ENCODE results near the gene ATP12A. TPM values are rescaled to one million over a fixed set of nuclear protein-coding genes. Genes with fewer than 3 reads are reported as not detected.

ATP12A gene
- total RNA-seq (2014; rRNA removed; shearing (Covaris generic)): not detected in 2 replicates

- Histone ChIP-seq H3K36me3 (no peaks in the 10 kb centered on the region), H3K9me3 (replicated peaks) (no peaks in the 10 kb centered on the region), H3K27me3 (replicated peaks) (peaks cover 8% of the 10 kb centered on the region), H3K27ac (no peak within 1 kb of the TSS), H3K4me1 (replicated peaks) (peaks cover 11% of the 10 kb centered on the region), H3K4me3 (no peak within 1 kb of the TSS)
- no peak for DNase-seq (ENCODE audit: low read depth in 1 of 2, low spot score in 2 of 2)
These were observed at the start of gene ATP12A for GRCh38 chr13:24680258-24680920. TSS of gene ATP12A (plus strand) at chr13:24680408. CDS start at chr13:24680744, 336 bp downstream.

DNA sequence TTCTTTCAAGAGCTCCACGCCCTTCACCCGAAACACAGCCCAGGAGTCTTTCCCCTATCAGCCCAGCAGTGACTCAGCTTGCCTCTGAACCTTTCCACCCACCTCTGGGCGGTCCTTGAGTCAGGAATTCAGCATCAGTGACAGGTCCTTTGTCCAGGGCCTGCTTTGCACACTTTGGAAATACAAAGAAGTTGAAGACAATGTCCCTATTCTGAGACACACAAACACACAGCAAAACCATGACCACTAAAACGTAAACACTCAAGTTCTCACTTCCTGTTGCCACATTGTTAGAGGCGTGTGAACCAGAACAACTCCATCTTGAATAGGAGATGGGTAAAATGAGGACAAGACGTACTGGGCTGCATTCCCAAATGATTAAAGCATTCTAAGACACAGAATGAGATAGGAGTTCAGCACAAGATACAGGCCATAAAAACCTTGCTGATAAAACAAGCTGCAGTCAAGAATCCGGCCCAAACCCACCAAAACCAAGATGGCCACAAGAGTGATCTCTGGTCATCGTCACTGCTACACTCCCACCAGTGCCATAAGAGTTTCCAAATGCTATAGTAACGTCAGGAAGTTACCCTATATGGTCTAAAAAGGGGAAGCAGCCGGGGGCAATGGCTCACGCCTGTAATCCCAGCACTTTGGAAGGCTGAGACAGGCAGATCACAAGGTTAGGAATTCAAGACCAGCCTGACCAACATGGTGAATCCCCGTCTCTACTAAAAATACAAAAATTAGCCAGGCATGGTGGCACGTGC is 49.2 kb upstream of the ATP12A start:
- Histone ChIP-seq H3K9me3 (replicated peaks) (no peaks in the 10 kb centered on the region), H3K27ac (peak overlapping the region; percentile 79), H3K36me3 (no peaks in the 10 kb centered on the region), H3K4me3 (no peak overlapping the region), H3K4me1 (replicated peaks) (peaks cover 29% of the 10 kb centered on the region), H3K27me3 (replicated peaks) (no peaks in the 10 kb centered on the region)
- peak; percentile 82 for DNase-seq (ENCODE audit: low read depth in 1 of 2, low spot score in 2 of 2)

GRCh38 chr13:24631922-24632321 is 48.3 kb upstream of the ATP12A start:
- Histone ChIP-seq H3K27me3 (replicated peaks) (no peaks in the 10 kb centered on the region), H3K27ac (no peak overlapping the region)

GRCh38 chr13:24632382-24633121 is 47.7 kb upstream of the ATP12A start:
- Histone ChIP-seq H3K4me1 (replicated peaks) (peaks cover 29% of the 10 kb centered on the region), H3K27me3 (replicated peaks) (no peaks in the 10 kb centered on the region), H3K9me3 (replicated peaks) (no peaks in the 10 kb centered on the region), H3K27ac (no peak overlapping the region), H3K4me3 (no peak overlapping the region), H3K36me3 (no peaks in the 10 kb centered on the region)
- DNase-seq (ENCODE audit: low read depth in 1 of 2, low spot score in 2 of 2): no peak

More at GRCh38 chr13:24631922-24632321, 48.3 kb upstream of the ATP12A start:
- Histone ChIP-seq H3K9me3 (replicated peaks) (no peaks in the 10 kb centered on the region), H3K36me3 (no peaks in the 10 kb centered on the region), H3K4me1 (replicated peaks) (peaks cover 29% of the 10 kb centered on the region), H3K4me3 (no peak overlapping the region)
- no peak for DNase-seq (ENCODE audit: low read depth in 1 of 2, low spot score in 2 of 2)

- no peak overlapping the region for H3K4me3 ChIP-seq
- H3K27me3 ChIP-seq (replicated peaks): no peaks in the 10 kb centered on the region
- DNase-seq (ENCODE audit: low read depth in 1 of 2, low spot score in 2 of 2): no peak
- no peak overlapping the region for H3K27ac ChIP-seq
- H3K36me3 ChIP-seq: no peaks in the 10 kb centered on the region
- H3K4me1 ChIP-seq (replicated peaks): 0 out of 2 replicates have a peak, but pooled peaks cover 5% of the 10 kb centered on the region
- H3K9me3 ChIP-seq (replicated peaks): no peaks in the 10 kb centered on the region
These were observed 43.4 kb upstream of the ATP12A start for GRCh38 chr13:24636776-24637175.

- no peaks in the 10 kb centered on the region for H3K27me3 ChIP-seq (replicated peaks)
- no peak for DNase-seq (ENCODE audit: low read depth in 1 of 2, low spot score in 2 of 2)
- H3K4me1 ChIP-seq (replicated peaks): no peaks in the 10 kb centered on the region
- H3K27ac ChIP-seq: no peak overlapping the region
- H3K4me3 ChIP-seq: no peak overlapping the region
- H3K36me3 ChIP-seq: no peaks in the 10 kb centered on the region
- H3K9me3 ChIP-seq (replicated peaks): no peaks in the 10 kb centered on the region
These were observed 42.1 kb upstream of the ATP12A start for GRCh38 chr13:24638096-24638495.

DNA sequence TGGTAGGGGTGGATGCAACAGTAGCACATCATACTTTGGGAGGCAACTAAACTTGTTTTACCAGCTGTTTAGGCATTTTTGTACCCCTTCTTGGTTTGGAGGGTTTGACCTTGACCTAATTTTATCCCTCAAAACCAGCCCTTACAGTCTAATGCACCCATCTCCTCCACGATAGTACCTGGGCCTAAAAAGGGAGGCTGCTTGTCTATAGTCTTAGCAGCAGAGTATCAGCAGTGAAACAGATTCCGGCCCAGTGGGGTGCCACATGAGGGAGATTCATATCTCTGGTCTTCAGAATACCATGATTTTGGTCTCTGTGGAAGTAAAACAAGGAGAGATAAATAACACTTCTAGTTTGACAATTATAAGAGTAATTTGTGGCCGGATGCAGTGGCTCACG is 39.5 kb upstream of the ATP12A start:
- no peak overlapping the region for H3K27ac ChIP-seq
- no peak overlapping the region for H3K4me3 ChIP-seq
- DNase-seq (ENCODE audit: low read depth in 1 of 2, low spot score in 2 of 2): no peak
- no peaks in the 10 kb centered on the region for H3K4me1 ChIP-seq (replicated peaks)
- H3K36me3 ChIP-seq: no peaks in the 10 kb centered on the region
- H3K9me3 ChIP-seq (replicated peaks): no peaks in the 10 kb centered on the region
- no peaks in the 10 kb centered on the region for H3K27me3 ChIP-seq (replicated peaks)

GRCh38 chr13:24642219-24642618 is 38.0 kb upstream of the ATP12A start:
- H3K9me3 ChIP-seq (replicated peaks): no peaks in the 10 kb centered on the region
- no peaks in the 10 kb centered on the region for H3K27me3 ChIP-seq (replicated peaks)
- H3K4me3 ChIP-seq: no peak overlapping the region
- no peak for DNase-seq (ENCODE audit: low read depth in 1 of 2, low spot score in 2 of 2)
- no peak overlapping the region for H3K27ac ChIP-seq
- no peaks in the 10 kb centered on the region for H3K4me1 ChIP-seq (replicated peaks)
- H3K36me3 ChIP-seq: no peaks in the 10 kb centered on the region

DNA sequence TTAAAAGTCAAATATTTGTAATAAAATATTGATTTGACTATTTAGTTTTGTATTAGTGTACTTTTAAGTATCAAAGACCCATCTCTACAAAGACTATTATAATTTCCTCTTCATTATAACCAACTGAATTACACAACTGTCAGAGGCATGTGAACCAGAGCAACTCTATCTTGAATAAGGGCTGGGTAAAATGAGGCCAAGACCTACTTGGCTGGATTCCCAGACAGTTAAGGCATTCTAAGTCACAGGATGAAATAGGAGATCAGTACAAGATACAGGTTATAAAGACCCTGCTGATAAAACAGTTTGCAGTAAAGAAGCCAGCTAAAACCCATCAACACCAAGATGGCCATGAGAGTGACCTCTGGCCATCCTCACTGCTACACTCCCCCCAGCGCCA is 36.2 kb upstream of the ATP12A start:
- H3K27ac ChIP-seq: no peak overlapping the region
- H3K36me3 ChIP-seq: no peaks in the 10 kb centered on the region
- H3K4me3 ChIP-seq: no peak overlapping the region
- DNase-seq (ENCODE audit: low read depth in 1 of 2, low spot score in 2 of 2): no peak
- no peaks in the 10 kb centered on the region for H3K9me3 ChIP-seq (replicated peaks)
- H3K4me1 ChIP-seq (replicated peaks): no peaks in the 10 kb centered on the region
- H3K27me3 ChIP-seq (replicated peaks): no peaks in the 10 kb centered on the region

DNA sequence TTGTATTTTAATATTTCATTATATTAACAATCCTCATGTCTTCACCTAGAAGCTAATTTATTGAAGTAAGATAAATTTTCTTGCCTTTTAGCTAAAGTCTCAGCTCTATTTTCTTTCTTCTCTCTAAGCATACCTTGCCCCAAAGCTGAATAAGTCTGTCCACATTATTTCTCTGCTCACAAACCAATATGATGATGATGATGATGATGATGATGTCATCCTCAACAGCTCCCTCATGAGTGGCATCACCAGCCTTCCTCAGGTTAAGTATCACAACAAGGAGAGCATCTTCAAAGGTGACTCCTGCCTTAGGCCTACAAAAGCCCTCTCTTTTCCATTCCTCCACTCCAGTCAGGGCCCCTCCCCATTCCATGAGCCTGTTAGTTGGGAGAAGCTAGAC is 31.9 kb upstream of the ATP12A start:
- H3K27me3 ChIP-seq (replicated peaks): no peaks in the 10 kb centered on the region
- H3K36me3 ChIP-seq: no peaks in the 10 kb centered on the region
- no peaks in the 10 kb centered on the region for H3K9me3 ChIP-seq (replicated peaks)
- no peaks in the 10 kb centered on the region for H3K4me1 ChIP-seq (replicated peaks)
- DNase-seq (ENCODE audit: low read depth in 1 of 2, low spot score in 2 of 2): no peak
- H3K27ac ChIP-seq: no peak overlapping the region
- no peak overlapping the region for H3K4me3 ChIP-seq

DNA sequence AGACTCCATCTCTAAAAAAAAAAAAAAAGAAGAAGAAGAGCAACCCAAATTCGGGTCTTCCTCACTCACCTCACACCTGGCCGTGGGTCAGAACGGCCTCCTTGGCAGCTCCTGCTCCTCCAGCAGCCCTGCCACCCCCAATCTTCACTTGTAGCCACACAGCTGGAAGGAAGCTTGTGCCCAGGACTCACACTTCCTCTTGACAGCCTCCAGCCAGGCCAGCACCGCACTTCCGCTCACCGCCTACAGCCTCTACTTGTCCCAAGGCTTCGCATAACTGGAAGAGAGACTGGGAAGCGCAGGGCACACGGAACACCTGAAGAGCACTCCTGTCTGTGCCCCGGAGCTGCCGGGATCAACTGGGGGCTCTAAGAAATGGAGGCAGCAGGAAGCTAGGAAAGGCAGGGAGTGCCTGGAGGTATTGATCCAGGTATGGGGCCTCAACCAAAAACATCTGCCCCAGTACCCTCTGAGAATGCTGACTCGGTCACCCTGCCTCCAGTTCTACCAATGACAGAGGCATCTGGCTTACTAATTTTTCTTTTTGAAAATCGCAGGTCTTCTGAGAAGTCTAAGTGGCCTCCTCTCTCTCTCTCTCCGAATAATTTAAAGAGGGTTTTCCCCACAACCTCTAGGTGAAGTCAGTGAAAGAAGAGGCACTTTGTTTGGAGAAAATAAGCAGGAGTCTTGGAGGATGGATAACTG is 31.1 kb upstream of the ATP12A start:
- DNase-seq (ENCODE audit: low read depth in 1 of 2, low spot score in 2 of 2): no peak
- Histone ChIP-seq H3K9me3 (replicated peaks) (no peaks in the 10 kb centered on the region), H3K4me1 (replicated peaks) (no peaks in the 10 kb centered on the region), H3K4me3 (no peak overlapping the region), H3K27ac (no peak overlapping the region), H3K27me3 (replicated peaks) (no peaks in the 10 kb centered on the region), H3K36me3 (no peaks in the 10 kb centered on the region)

DNA sequence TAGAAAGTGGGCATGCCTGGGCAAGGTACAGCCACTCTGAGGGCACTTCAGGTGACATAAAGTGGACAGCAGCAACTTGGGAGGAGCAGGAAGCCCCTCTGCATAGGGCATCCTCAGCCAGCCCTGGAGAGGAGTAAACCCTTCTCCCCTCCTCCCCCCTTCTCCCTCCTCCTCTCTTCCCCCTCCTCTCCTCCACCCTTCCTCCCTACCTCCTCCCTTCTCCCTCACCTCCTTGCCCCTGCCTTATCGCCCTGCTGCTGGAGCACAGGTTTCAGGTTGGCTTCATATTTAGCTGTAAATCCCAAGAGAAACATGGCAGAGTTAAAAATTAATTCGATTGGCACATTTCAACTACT is 30.5 kb upstream of the ATP12A start:
- H3K4me3 ChIP-seq: no peak overlapping the region
- H3K27me3 ChIP-seq (replicated peaks): no peaks in the 10 kb centered on the region
- no peaks in the 10 kb centered on the region for H3K9me3 ChIP-seq (replicated peaks)
- no peaks in the 10 kb centered on the region for H3K4me1 ChIP-seq (replicated peaks)
- no peaks in the 10 kb centered on the region for H3K36me3 ChIP-seq
- no peak overlapping the region for H3K27ac ChIP-seq
- DNase-seq (ENCODE audit: low read depth in 1 of 2, low spot score in 2 of 2): no peak

- DNase-seq (ENCODE audit: low read depth in 1 of 2, low spot score in 2 of 2): no peak
- H3K9me3 ChIP-seq (replicated peaks): no peaks in the 10 kb centered on the region
These were observed 30.0 kb upstream of the ATP12A start for GRCh38 chr13:24650161-24650560.

More at GRCh38 chr13:24650161-24650560, 30.0 kb upstream of the ATP12A start:
- Histone ChIP-seq H3K27me3 (replicated peaks) (no peaks in the 10 kb centered on the region), H3K4me3 (no peak overlapping the region), H3K27ac (no peak overlapping the region), H3K4me1 (replicated peaks) (no peaks in the 10 kb centered on the region), H3K36me3 (no peaks in the 10 kb centered on the region)

Measured in SJSA1 (cell line).